HG03442 (cell line): ENCODE measurements around the gene C15orf39.
"Not testable (repeated sequence)": the region's sequence is repeated elsewhere in the genome, so short reads cannot be mapped to it uniquely, and the experiment has no call there.

Experiments
- ATAC-seq: cut with Tn5 transposase; IDR thresholded peaks from one replicate; pipeline ENCODE4 v1.9.1; 2021; ENCODE audit warnings: mild to moderate bottlenecking, moderate library complexity; ENCODE audit not compliant: unreplicated experiment

C15orf39 gene

DNA sequence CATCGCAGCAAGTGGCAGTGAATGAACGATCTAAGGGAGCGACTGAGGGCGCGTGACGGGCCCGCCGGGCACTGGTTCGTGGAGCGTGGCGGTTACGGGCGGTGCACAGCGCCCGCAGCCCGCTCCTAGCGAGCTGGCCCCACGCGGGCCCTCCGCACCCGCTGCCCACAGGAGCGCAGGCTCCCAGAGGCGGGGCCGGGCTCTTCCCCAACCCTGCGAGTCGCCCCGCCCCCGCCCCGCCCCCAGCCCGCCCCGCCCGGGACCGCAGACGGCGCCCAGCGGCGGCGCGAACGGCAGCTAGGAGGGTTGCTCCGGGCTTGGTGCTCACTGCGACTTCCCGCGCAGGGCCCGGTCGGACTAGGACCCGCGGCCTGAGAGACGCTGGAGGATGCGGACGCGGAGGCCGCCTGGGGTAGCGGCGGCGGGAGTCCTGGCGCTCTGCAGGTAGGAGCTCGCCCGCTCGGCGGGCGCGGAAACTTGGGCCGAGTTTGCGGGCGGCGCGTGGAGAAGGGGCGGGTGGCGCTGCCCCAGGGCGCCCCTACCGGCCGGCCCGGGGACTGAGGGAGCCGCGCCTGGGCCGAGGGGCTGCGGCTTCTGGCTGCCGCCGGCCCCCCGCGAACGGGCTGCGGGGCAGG is at the start of gene C15orf39:
Gene C15orf39, plus strand, starts transcription at position 267 of the 635 bp plus-strand sequence. CDS start 4,167 bp downstream, outside the sequence.
- peak; percentile 38 for ATAC-seq

DNA sequence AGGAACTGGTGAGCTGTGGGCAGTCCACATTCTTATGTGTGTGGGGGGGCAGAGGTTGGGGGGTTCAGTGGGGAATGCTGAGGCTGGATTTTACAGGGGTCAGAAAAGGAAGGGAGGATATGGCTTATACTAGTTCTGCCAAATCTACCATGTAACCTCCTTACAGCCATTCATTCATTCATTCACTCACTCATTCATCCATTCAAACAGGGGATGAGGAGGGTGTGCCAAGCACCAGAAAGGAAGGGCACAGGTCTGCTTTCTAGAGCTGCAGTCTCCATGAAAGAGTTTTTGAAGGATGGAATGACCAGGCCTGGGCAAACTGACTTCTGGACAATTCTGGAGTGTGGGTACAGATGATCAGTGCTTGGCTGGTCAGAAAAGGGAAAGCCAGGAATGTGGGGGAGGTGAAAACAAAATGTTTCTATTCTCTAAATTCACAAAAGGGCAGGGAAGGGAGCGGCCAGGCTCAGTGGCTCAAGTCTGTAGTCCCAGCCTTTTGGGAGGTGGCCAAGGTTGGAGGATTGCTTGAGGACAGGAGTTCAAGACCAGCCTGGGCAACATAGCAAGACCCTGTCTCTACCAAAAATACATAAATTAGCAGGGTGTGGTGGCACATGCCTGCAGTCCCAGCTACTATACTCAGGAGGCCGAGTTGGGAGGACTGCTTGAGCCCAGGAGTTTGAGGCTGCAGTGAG is 49.2 kb upstream of the C15orf39 start:
- no peak for ATAC-seq

DNA sequence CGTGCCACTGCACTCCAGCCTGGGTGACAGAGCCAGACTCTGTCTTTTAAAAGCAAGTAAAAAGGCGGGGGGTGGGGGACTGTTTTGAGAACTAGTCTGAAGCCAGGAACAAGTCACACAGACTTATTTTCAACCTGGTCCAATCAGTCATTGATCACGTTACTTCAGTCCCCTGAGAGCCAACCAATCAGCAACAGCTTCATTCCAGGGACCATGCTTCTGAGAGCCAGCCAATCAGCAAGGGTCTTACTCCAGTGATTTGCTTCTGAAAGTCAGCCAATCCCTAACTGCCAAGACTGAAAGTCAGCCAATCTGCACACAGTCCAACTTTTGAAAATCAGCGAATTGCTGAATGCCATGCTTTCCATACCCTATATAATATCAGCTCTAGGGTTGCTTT is 48.6 kb upstream of the C15orf39 start:
- ATAC-seq = no peak

- ATAC-seq = no peak
These were observed 48.0 kb upstream of the C15orf39 start for GRCh38 chr15:75153565-75154276.

DNA sequence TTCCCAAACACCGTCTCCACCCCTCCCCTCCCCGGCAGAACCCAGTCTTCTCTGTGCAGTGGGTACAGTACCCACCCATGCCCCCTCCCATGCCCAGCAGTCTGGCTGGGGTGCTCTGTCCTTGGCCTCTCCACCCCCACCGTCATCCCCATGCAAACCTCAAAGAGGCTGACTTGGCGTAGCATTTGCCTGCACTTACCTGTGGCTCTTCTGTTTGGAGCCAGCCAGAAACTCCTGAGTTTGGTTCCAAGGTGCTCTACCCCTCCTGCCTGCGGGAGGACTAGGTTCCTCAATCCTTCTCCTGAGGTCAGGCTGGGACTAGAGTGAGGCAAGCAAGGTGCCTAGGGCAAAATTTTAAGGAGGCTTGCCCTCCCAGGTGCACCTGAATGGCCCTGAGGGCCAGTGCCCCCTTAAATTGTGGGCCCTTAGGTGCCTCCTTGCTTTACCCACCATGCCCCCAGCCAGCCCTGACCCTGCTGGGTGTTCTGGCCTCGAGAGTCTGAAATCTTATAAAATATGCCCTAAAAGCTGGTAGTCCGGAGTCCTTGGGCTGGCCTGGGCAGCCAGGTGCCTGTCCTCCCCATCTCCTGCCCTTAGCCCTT is 47.1 kb upstream of the C15orf39 start:
- no peak for ATAC-seq

- no peak for ATAC-seq
These were observed 45.1 kb upstream of the C15orf39 start for GRCh38 chr15:75156326-75157215.

DNA sequence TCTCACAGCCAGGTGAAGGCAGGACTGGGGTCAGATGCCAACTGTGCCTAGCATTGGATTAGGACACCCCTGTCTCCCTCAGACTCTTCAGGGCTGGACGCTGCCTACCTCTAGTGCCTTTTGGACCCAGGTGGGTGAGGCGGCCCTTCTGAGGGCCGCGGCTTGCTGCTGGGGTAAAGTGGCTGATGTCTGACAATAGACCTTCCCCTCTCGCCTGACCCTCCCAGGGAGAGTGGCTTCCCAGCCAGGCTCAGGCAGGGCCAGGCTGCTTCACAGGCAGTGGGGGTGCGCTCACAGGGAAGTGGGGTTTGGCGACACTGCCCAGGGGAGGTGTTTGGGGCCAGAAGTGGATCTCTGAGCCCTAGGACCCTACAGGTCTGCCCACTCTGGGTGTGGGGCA is 43.3 kb upstream of the C15orf39 start:
- no peak for ATAC-seq

DNA sequence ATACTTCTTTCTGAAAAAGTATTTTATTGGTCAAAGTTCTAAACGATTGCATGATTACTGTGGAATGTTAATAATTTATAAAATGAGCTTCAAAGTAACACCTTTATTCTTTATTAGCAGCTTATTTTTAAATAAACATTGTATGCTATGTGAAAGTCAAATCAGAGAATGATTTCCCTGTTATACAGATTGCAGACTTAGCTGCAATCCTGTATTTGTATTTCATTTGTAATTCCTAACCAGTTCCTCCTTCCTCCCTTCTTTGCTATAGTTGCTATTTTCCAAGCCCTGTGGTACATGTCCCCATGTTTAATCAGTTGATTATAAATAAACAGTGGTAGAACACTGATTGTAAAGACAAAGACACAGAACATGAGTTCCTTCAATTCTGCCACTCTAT is 42.4 kb upstream of the C15orf39 start:
- ATAC-seq = no peak

DNA sequence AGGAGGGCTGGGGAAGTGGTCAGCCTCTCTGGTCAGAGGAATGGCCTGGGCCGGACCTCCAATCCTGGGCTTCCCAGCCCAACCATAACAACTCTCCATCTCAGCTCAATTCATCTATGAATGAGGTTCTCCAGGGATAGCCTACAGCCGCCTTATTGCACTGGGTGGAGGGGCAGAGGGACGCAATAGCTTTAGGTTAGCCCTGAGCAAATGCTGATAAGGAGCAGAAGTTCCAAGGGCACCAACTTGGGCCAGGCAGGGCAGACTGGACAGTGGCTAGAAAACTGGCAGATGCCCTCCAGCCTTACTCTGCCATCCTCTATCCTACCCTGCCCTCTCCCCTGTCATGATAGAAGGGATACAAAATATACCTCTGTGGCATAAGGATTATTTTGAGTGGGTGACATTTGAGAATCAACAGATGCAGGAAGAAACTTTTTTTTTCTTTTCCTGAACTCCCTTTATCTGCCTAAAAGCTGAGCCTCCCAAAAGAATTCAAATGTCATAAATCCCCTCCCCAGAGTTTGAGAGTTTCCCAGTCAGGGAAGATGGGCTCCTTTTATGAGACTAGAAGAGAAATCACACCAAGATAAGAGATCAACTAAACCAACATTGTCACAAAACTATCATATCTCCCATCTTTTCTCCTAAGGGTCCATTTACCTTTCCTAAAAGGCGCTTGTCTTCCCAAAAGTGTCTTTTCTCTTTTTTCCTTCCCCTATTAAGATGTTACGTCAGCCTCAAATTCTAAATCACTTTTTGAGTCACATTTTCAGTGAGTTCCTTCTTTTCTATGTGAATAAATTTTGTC is 40.4 kb upstream of the C15orf39 start:
- no peak for ATAC-seq

DNA sequence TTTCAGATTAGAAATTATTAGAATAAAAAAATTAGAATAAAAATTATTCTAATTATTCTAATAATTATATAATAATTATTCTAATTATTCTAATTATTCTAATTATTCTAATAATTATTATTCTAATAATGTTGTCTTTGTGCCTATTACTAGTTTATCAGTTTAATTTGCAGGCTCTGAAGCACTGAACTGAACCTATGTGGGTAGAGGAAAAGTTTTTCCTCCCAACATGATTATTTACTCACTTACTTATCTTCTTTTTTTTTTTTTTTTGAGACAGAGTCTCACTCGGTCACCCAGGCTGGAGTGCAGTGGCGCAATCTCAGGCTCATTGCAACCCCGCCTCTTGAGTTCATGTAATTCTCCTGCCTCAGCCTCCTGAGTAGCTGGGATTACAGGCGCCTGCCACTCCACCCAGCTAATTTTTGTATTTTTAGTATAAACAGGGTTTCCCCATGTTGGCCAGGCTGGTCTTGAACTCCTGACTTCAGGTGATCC is 39.7 kb upstream of the C15orf39 start:
- ATAC-seq = no peak

GRCh38 chr15:75163150-75163564 is 38.5 kb upstream of the C15orf39 start:
- ATAC-seq = no peak

- ATAC-seq = no peak
These were observed 36.9 kb upstream of the C15orf39 start for GRCh38 chr15:75164625-75165350.

DNA sequence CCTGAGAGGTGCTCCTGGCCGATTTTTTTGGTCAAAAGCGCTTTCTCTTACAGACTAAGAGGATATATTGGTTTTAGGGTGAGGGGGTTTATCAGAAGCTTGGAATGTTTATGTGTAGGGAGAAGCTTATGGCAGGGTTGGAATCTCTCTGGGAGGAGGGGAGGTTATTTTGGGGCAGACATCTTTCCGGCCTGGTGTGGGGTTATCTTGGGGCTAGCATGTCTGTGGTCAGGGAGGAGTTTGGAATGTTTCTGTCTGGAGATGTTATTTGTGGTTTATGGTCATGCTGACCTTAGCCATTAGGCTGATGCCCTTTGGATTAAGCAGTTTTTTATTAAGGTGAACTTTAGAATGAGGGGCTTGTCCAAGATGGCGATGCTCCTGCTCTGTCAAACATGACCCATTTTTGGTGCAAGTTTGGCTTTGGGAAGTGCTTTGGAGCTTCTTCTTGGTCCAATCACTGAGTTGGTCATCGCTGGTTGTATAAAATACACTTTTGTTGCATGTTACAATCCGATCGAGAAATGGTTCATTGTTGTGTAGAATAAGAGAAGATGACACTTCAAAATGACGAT is 35.1 kb upstream of the C15orf39 start:
- ATAC-seq = not testable (repeated sequence)

GRCh38 chr15:75167588-75168350 is 33.9 kb upstream of the C15orf39 start:
- no peak for ATAC-seq

DNA sequence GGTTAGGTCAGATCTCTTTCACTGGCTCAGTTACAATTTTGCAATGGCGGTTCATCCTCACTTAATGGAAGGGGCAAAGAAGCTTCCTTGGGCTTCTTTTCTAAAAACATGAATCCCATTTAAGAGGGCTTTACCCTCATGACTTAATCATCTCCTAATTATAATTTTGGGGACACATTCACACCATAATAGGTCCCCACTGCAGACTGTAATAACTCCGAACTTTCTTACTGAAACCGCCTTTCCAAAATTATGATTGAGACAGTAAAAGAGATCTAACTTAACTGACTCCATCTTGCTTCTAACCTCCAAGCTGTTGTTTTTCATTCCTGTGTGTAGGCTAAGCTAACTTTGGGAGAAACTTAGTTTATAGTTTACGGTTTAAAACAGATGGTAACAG is 33.3 kb upstream of the C15orf39 start:
- ATAC-seq = no peak

DNA sequence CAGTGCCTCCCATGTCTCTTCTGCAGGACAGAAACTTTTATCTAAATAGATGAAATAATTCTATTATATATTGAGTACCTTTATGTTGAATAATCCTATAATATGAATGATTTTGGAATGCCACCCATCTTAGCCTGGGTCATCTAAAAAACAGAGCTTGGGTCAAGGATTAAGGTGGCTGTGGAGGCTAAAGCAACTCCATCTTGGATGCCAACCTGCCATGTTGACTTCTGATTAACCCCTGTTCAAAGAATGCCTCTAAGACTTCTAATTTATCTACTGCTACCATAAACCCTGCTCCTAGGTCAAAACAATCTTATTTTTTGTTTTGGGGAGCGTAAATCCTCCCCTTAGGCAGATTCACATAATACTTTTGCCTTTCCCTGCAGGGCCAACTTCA is 31.5 kb upstream of the C15orf39 start:
- ATAC-seq = no peak

DNA sequence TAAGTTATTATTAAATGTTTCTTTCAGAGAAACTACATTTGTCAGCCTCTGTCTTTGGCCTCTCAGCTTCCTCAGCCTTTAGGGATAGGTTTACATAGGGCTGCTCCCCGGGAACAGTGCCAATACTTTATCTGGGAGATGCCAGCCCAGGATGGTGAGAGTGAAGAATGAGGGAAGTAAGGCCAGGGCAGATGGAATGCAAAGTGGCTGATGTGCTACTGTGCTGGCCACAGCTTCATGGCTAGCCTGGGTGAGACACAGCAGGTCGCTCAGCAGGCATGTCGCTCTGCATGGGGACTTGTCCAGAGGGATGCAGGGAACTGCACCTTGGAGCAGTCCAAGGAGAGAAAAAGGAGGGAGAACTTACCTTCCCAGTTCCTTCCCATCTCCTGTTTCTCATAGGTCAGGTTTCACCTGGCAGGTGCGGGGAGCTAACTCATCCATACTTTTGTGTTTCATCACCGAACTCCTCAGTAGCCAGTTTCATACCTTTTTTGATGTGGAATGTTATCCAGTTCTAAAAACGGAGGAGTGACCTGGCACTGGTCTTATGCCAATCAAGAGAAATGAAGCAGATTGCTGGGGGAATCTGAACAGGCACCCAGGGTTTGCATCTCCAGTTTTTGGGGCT is 30.9 kb upstream of the C15orf39 start:
- no peak for ATAC-seq
